HFFc6 (cell line): ENCODE measurements around the gene AGPAT2. TPM values are rescaled to one million over a fixed set of nuclear protein-coding genes. Genes with fewer than 3 reads are reported as not detected.

Experiments
- DNase-seq: peaks from one replicate; pipeline ENCODE4 v3.0.0-alpha.2; 2018
- H3K27ac Mint-ChIP-seq: 2 replicates; pipeline ENCODE4 v1.8.0; 2020; ENCODE audit warnings: mild to moderate bottlenecking, mixed read lengths
- H3K27me3 Mint-ChIP-seq: 2 replicates; pipeline ENCODE4 v1.8.0; 2021; ENCODE audit warnings: mild to moderate bottlenecking, moderate library complexity, mixed read lengths; ENCODE audit not compliant: insufficient read depth
- H3K36me3 Mint-ChIP-seq: 2 replicates; pipeline ENCODE4 v1.8.0; 2021; ENCODE audit warnings: low read depth, mixed read lengths
- H3K4me1 Mint-ChIP-seq: 2 replicates; pipeline ENCODE4 v1.8.0; 2020; ENCODE audit warnings: low read depth, mixed read lengths
- H3K4me3 Mint-ChIP-seq: 2 replicates; pipeline ENCODE4 v1.8.0; 2020; ENCODE audit warnings: mild to moderate bottlenecking, moderate library complexity, mixed read lengths
- H3K9me3 Mint-ChIP-seq: 2 replicates; pipeline ENCODE4 v1.8.0; 2020; ENCODE audit warnings: mild to moderate bottlenecking, mixed read lengths
- total RNA-seq, 6 experiments: library from RNA; stranded (reverse); fragmentation: NEBNext Ultra II Directional; extraction: Animal tissue kit (Norgen Biotek cat#: 25700); gene quantifications; 2 replicates in 1 of 6; 3 replicates in 5 of 6; pipeline ENCODE4 v1.2.3, GENCODE V29; 2021
- TF ChIP-seq, protein P1 (sequence below): fragments of 200-600 bp; sonication (generic); IDR thresholded peaks from 2 replicates; pipeline ENCODE4 v1.5.0; 2021; ENCODE audit warnings: antibody characterized with exemption, mild to moderate bottlenecking

The AGPAT2 gene
- total RNA-seq, 6 experiments from 2014 or later: 48.7 to 58.4 (median 54.8) TPM

- Mint-ChIP-seq H3K27me3 (peaks cover 6% of the 10 kb centered on the region; the same call in 1 of the 2 replicates), H3K9me3 (no peaks in the 10 kb centered on the region), H3K4me3 (no peak overlapping the region), H3K27ac (no peak overlapping the region), H3K36me3 (no peaks in the 10 kb centered on the region), H3K4me1 (peaks cover 10% of the 10 kb centered on the region)
- TF ChIP-seq, protein P1, sequence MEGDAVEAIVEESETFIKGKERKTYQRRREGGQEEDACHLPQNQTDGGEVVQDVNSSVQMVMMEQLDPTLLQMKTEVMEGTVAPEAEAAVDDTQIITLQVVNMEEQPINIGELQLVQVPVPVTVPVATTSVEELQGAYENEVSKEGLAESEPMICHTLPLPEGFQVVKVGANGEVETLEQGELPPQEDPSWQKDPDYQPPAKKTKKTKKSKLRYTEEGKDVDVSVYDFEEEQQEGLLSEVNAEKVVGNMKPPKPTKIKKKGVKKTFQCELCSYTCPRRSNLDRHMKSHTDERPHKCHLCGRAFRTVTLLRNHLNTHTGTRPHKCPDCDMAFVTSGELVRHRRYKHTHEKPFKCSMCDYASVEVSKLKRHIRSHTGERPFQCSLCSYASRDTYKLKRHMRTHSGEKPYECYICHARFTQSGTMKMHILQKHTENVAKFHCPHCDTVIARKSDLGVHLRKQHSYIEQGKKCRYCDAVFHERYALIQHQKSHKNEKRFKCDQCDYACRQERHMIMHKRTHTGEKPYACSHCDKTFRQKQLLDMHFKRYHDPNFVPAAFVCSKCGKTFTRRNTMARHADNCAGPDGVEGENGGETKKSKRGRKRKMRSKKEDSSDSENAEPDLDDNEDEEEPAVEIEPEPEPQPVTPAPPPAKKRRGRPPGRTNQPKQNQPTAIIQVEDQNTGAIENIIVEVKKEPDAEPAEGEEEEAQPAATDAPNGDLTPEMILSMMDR: no peak
- no peak for DNase-seq
Measured at GRCh38 chr9:136691316-136692184, 4.3 kb upstream of the AGPAT2 start.

DNA sequence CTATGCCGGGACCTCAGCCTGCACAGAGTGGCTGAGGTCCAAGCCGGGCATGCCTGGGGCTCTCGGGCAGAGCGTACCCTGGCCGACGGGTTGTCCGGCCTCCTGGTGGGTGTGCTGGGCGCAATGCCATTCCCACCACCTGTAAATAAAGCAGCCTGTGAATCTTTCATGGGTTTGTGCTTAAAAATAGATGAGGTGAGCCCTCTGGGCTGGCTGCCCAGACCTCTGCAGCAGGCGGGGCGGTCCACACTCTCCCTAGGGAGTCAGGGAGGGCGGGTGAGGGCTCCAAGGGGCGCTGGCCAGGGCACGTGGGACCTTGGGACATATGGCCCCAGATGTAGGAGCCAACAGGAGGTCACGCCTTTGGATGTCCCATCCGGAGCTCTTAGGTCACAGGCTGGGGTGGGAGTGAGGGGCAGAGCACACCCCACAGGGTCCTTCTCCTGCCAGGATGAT, 3.6 kb upstream of the AGPAT2 start:
- TF ChIP-seq, protein P1: no peak
- no peak overlapping the region for H3K27ac Mint-ChIP-seq

DNA sequence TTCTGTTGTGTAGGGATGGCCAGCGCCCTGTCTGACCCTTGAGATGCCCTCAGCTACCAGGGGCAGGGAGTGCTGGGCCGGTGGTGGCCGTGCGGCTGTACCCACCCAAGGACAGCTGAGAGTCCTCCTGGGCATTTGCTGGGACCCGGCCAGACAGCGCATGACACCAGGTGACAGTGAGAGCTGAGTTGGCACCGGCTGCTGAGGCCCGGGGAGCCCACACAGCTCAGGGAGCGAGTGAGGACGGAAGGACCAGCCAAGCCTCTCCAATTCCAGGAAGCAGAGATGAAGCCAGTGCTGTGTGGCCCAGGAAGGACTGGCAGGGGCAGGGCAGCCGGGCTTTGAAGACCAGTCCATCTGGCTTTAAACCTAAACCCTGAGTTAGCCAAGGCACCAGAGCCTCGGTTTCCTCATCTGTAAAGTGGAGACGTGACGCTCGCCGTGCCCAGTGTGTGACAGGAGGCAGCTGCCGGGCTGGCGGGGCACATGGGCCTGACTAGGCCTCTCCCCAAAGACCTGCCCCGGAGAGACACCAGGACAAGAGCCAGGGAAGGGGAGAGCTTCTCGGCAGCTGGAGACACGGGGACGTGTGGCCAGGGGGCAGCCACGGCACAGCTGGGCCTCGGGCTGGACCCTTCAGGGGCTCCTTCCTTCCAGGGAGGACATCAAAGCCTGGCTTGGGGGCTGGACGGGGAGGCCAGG, 3.0 kb upstream of the AGPAT2 start:
- peaks cover 16% of the 10 kb centered on the region for H3K4me1 Mint-ChIP-seq
- no peaks in the 10 kb centered on the region for H3K9me3 Mint-ChIP-seq
- H3K4me3 Mint-ChIP-seq: no peak overlapping the region
- H3K36me3 Mint-ChIP-seq: no peaks in the 10 kb centered on the region
- TF ChIP-seq, protein P1: no peak
- no peak for DNase-seq
- H3K27ac Mint-ChIP-seq: no peak overlapping the region
- peaks cover 5% of the 10 kb centered on the region; the same call in 1 of the 2 replicates for H3K27me3 Mint-ChIP-seq

More for the DNA sequence above, 3.6 kb upstream of the AGPAT2 start:
- no peaks in the 10 kb centered on the region for H3K9me3 Mint-ChIP-seq
- H3K4me3 Mint-ChIP-seq: no peak overlapping the region
- no peak for DNase-seq
- peaks cover 6% of the 10 kb centered on the region; the same call in 1 of the 2 replicates for H3K27me3 Mint-ChIP-seq
- no peaks in the 10 kb centered on the region for H3K36me3 Mint-ChIP-seq
- H3K4me1 Mint-ChIP-seq: peaks cover 15% of the 10 kb centered on the region

GRCh38 chr9:136689108-136689460, 1.8 kb upstream of the AGPAT2 start:
- H3K27me3 Mint-ChIP-seq: 0 out of 2 replicates have a peak, but pooled peaks cover 2% of the 10 kb centered on the region
- TF ChIP-seq, protein P1: no peak
- H3K36me3 Mint-ChIP-seq: no peaks in the 10 kb centered on the region
- no peak overlapping the region for H3K4me3 Mint-ChIP-seq
- peaks cover 16% of the 10 kb centered on the region for H3K4me1 Mint-ChIP-seq
- no peaks in the 10 kb centered on the region for H3K9me3 Mint-ChIP-seq
- no peak for DNase-seq
- no peak overlapping the region for H3K27ac Mint-ChIP-seq

- peaks cover 10% of the 10 kb centered on the region for H3K4me1 Mint-ChIP-seq
Measured at GRCh38 chr9:136688274-136689107, 1.2 kb upstream of the AGPAT2 start.

More at GRCh38 chr9:136688274-136689107, 1.2 kb upstream of the AGPAT2 start:
- DNase-seq: no peak
- Mint-ChIP-seq H3K4me3 (no peak overlapping the region), H3K27me3 (0 out of 2 replicates have a peak, but pooled peaks cover 2% of the 10 kb centered on the region), H3K36me3 (no peaks in the 10 kb centered on the region), H3K27ac (no peak overlapping the region), H3K9me3 (no peaks in the 10 kb centered on the region)
- TF ChIP-seq, protein P1: no peak
